ENCODE measurements around the gene POLR3A. TPM values are rescaled to one million over a fixed set of nuclear protein-coding genes. Genes with fewer than 3 reads are reported as not detected.
A peak's percentile ranks its signal among the peaks of the same experiment; 100 is the strongest.

The POLR3A gene
- total and polyA plus RNA-seq, 2 of the 13 experiments (the other 11 are each of a cell fraction or from before 2014, with no cell fraction given): 13.6 to 19.2 TPM

DNA sequence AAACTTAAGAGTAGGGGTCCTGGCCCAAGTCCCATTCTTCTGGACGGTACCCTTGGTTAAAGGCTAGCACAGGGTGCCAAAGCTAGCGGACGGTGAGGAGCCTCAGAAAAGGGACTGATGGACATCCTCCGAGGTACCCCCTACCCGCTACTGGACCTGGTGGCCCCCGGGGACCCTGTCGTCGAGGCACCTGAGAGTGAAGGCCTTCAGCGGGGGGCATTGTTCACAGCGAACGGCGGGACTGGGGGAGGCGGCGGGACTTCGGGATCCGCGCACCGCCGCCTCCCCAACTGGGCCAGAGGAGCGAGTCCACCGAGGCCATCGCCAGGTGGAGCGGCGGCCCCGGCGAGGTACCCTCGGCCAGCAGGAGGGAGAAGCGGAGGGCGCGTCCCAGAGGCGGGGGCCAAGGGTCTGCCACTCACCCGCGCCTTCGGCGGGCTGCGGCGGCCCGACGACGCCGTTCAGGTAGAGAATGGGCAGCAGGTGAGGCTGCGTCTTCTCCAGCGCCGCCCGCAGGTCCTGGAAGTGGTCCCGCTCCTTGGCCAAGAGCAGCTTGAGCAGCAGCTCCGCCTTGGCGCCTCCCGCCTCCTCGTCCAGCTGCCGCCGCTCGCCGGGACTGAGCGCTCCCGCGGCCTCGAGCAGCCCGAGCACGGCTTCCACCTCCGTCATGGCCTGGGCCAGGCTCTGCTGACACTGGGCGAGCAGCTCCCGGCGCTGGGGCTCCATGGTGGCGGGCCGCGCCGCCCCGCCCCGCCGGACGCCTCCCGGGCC, 103.3 kb downstream of the POLR3A start (continued):
- TF ChIP-seq, protein P1, sequence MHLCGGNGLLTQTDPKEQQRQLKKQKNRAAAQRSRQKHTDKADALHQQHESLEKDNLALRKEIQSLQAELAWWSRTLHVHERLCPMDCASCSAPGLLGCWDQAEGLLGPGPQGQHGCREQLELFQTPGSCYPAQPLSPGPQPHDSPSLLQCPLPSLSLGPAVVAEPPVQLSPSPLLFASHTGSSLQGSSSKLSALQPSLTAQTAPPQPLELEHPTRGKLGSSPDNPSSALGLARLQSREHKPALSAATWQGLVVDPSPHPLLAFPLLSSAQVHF (CRISPR knock-in tag; IDR thresholded peaks at IDR 0.05): no peak
- TF ChIP-seq SMAD9 (CRISPR knock-in tag; IDR thresholded peaks at IDR 0.05) (peak; percentile 63; the same call in 1 of the 2 replicates), ZFX (CRISPR knock-in tag; IDR thresholded peaks at IDR 0.05; ENCODE audit: low read depth) (peak; percentile 71), ZNF644 (CRISPR knock-in tag; IDR thresholded peaks at IDR 0.05; ENCODE audit: low read depth) (no peak), RORA (CRISPR knock-in tag; IDR thresholded peaks at IDR 0.05) (no peak), SAP130 (CRISPR knock-in tag; IDR thresholded peaks at IDR 0.05; ENCODE audit: low read depth) (0 out of 2 replicates have a peak, but pooled peaks have one; percentile 12), KDM2A (CRISPR knock-in tag; IDR thresholded peaks at IDR 0.05; ENCODE audit: borderline replicate concordance, low read depth) (peak; percentile 52; the same call in 1 of the 2 replicates), KDM5B (CRISPR knock-in tag; IDR thresholded peaks at IDR 0.05; ENCODE audit: borderline replicate concordance) (peak; percentile 64; the same call in 1 of the 2 replicates), ZBTB42 (CRISPR knock-in tag; IDR thresholded peaks at IDR 0.05) (no peak), ZNF773 (CRISPR knock-in tag; IDR thresholded peaks at IDR 0.05; ENCODE audit: borderline replicate concordance) (0 out of 2 replicates have a peak, but pooled peaks have one; percentile 46), ZNF564 (CRISPR knock-in tag; IDR thresholded peaks at IDR 0.05) (no peak), ZNF333 (CRISPR knock-in tag; IDR thresholded peaks at IDR 0.05; ENCODE audit: borderline replicate concordance) (no peak; the same call in 1 of the 2 replicates), ZNF446 (CRISPR knock-in tag; IDR thresholded peaks at IDR 0.05) (0 out of 2 replicates have a peak, but pooled peaks have one; percentile 37), ZSCAN31 (CRISPR knock-in tag; IDR thresholded peaks at IDR 0.05; ENCODE audit: low read depth) (no peak), ZNF552 (CRISPR knock-in tag; IDR thresholded peaks at IDR 0.05; ENCODE audit: borderline replicate concordance) (no peak), RFXAP (CRISPR knock-in tag; IDR thresholded peaks at IDR 0.05; ENCODE audit: borderline replicate concordance) (peak; percentile 35; the same call in 1 of the 2 replicates)
- TF ChIP-seq, protein P2, sequence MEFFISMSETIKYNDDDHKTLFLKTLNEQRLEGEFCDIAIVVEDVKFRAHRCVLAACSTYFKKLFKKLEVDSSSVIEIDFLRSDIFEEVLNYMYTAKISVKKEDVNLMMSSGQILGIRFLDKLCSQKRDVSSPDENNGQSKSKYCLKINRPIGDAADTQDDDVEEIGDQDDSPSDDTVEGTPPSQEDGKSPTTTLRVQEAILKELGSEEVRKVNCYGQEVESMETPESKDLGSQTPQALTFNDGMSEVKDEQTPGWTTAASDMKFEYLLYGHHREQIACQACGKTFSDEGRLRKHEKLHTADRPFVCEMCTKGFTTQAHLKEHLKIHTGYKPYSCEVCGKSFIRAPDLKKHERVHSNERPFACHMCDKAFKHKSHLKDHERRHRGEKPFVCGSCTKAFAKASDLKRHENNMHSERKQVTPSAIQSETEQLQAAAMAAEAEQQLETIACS (CRISPR knock-in tag; IDR thresholded peaks at IDR 0.05): 0 out of 2 replicates have a peak, but pooled peaks have one; percentile 13
- TF ChIP-seq, protein P3, sequence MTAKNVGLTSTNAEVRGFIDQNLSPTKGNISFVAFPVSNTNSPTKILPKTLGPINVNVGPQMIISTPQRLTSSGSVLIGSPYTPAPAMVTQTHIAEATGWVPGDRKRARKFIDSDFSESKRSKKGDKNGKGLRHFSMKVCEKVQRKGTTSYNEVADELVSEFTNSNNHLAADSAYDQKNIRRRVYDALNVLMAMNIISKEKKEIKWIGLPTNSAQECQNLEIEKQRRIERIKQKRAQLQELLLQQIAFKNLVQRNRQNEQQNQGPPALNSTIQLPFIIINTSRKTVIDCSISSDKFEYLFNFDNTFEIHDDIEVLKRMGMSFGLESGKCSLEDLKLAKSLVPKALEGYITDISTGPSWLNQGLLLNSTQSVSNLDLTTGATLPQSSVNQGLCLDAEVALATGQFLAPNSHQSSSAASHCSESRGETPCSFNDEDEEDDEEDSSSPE (CRISPR knock-in tag; IDR thresholded peaks at IDR 0.05): peak; percentile 53; the same call in 1 of the 2 replicates
- TF ChIP-seq, protein P4, sequence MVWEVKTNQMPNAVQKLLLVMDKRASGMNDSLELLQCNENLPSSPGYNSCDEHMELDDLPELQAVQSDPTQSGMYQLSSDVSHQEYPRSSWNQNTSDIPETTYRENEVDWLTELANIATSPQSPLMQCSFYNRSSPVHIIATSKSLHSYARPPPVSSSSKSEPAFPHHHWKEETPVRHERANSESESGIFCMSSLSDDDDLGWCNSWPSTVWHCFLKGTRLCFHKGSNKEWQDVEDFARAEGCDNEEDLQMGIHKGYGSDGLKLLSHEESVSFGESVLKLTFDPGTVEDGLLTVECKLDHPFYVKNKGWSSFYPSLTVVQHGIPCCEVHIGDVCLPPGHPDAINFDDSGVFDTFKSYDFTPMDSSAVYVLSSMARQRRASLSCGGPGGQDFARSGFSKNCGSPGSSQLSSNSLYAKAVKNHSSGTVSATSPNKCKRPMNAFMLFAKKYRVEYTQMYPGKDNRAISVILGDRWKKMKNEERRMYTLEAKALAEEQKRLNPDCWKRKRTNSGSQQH (CRISPR knock-in tag; IDR thresholded peaks at IDR 0.05; ENCODE audit: low read depth): 0 out of 2 replicates have a peak, but pooled peaks have one; percentile 17
- TF ChIP-seq, protein P5, sequence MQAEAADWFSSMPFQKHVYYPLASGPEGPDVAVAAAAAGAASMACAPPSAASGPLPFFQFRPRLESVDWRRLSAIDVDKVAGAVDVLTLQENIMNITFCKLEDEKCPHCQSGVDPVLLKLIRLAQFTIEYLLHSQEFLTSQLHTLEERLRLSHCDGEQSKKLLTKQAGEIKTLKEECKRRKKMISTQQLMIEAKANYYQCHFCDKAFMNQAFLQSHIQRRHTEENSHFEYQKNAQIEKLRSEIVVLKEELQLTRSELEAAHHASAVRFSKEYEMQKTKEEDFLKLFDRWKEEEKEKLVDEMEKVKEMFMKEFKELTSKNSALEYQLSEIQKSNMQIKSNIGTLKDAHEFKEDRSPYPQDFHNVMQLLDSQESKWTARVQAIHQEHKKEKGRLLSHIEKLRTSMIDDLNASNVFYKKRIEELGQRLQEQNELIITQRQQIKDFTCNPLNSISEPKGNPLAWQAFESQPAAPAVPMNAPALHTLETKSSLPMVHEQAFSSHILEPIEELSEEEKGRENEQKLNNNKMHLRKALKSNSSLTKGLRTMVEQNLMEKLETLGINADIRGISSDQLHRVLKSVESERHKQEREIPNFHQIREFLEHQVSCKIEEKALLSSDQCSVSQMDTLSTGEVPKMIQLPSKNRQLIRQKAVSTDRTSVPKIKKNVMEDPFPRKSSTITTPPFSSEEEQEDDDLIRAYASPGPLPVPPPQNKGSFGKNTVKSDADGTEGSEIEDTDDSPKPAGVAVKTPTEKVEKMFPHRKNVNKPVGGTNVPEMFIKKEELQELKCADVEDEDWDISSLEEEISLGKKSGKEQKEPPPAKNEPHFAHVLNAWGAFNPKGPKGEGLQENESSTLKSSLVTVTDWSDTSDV (CRISPR knock-in tag; IDR thresholded peaks at IDR 0.05): peak; percentile 59; the same call in 1 of the 2 replicates
- TF ChIP-seq, protein P6, sequence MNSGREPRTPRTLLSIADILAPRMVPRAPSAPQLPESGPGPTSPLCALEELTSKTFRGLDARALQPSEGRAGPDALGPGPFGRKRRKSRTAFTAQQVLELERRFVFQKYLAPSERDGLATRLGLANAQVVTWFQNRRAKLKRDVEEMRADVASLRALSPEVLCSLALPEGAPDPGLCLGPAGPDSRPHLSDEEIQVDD (CRISPR knock-in tag; IDR thresholded peaks at IDR 0.05; ENCODE audit: borderline replicate concordance): peak; percentile 29; the same call in 1 of the 2 replicates
